Activated CD4-positive, alpha-beta T cell treated with anti-CD3 and anti-CD28 coated beads for 48 hours (primary cell): Measurements from ENCODE around the gene RGL4.

Source experiments
- DNase-seq: peaks from one replicate; pipeline ENCODE4 v3.0.0-alpha.2; 2020

RGL4 gene

GRCh38 chr22:23745791-23746190 lies 55.0 kb downstream of the RGL4 start:
- no peak for DNase-seq
